NCI-H345 treated with DMSO at 0.1 percent for 48 hours (cell line): ENCODE results near the gene LGALS9B.
"Not testable (repeated sequence)": the region's sequence is repeated elsewhere in the genome, so short reads cannot be mapped to it uniquely, and the experiment has no call there.

Experiments used
- DNase-seq: peaks from one replicate; lab custom pipeline; 2025; ENCODE audit not compliant: unreplicated experiment; lab: John Stamatoyannopoulos, UW

Gene LGALS9B

GRCh38 chr17:20467447-20467846 is at the start of gene LGALS9B:
LGALS9B (minus strand) TSS chr17:20467539; CDS start chr17:20467470, 69 bp downstream.
- DNase-seq = not testable (repeated sequence)

GRCh38 chr17:20516986-20517385 is 49.6 kb upstream of the LGALS9B start:
- not testable (repeated sequence) for DNase-seq

GRCh38 chr17:20515099-20515498 is 47.8 kb upstream of the LGALS9B start:
- not testable (repeated sequence) for DNase-seq

GRCh38 chr17:20513539-20513938 is 46.2 kb upstream of the LGALS9B start:
- not testable (repeated sequence) for DNase-seq

- DNase-seq = not testable (repeated sequence)
Measured at GRCh38 chr17:20512378-20512777, 45.0 kb upstream of the LGALS9B start.

GRCh38 chr17:20511778-20512177 is 44.4 kb upstream of the LGALS9B start:
- DNase-seq = not testable (repeated sequence)

GRCh38 chr17:20505333-20505732 is 38.0 kb upstream of the LGALS9B start:
- not testable (repeated sequence) for DNase-seq

GRCh38 chr17:20504388-20505066 is 37.2 kb upstream of the LGALS9B start:
- DNase-seq = not testable (repeated sequence)

- not testable (repeated sequence) for DNase-seq
Measured at GRCh38 chr17:20501896-20502295, 34.6 kb upstream of the LGALS9B start.

GRCh38 chr17:20500346-20500745 is 33.0 kb upstream of the LGALS9B start:
- not testable (repeated sequence) for DNase-seq

- not testable (repeated sequence) for DNase-seq
Measured at GRCh38 chr17:20495420-20495819, 28.1 kb upstream of the LGALS9B start.

GRCh38 chr17:20494735-20495134 is 27.4 kb upstream of the LGALS9B start:
- DNase-seq = not testable (repeated sequence)

- not testable (repeated sequence) for DNase-seq
Measured at GRCh38 chr17:20494147-20494546, 26.8 kb upstream of the LGALS9B start.

- DNase-seq = not testable (repeated sequence)
Measured at GRCh38 chr17:20492971-20493370, 25.6 kb upstream of the LGALS9B start.

GRCh38 chr17:20492099-20492498 is 24.8 kb upstream of the LGALS9B start:
- not testable (repeated sequence) for DNase-seq

- DNase-seq = not testable (repeated sequence)
Measured at GRCh38 chr17:20484930-20485329, 17.6 kb upstream of the LGALS9B start.

- DNase-seq = not testable (repeated sequence)
Measured at GRCh38 chr17:20479889-20480591, 12.7 kb upstream of the LGALS9B start.

GRCh38 chr17:20477398-20478071 is 10.2 kb upstream of the LGALS9B start:
- not testable (repeated sequence) for DNase-seq

- DNase-seq = not testable (repeated sequence)
Measured at GRCh38 chr17:20475137-20475831, 7.9 kb upstream of the LGALS9B start.

- not testable (repeated sequence) for DNase-seq
Measured at GRCh38 chr17:20474081-20474480, 6.7 kb upstream of the LGALS9B start.

- not testable (repeated sequence) for DNase-seq
Measured at GRCh38 chr17:20469946-20470345, 2.6 kb upstream of the LGALS9B start.
